GM18505 (cell line): ENCODE data around the gene PPP1R9A.

Experiments used
- ATAC-seq: cut with Tn5 transposase; IDR thresholded peaks from one replicate; pipeline ENCODE4 v1.9.1; 2021; ENCODE audit not compliant: unreplicated experiment
- POLR2A ChIP-seq: IDR thresholded peaks from 4 replicates; pipeline ENCODE4 v1.6.1; 2011; ENCODE audit warnings: borderline replicate concordance; ENCODE audit not compliant: insufficient read depth, insufficient read length; ENCODE audit errors: extremely low read depth

Gene PPP1R9A

DNA sequence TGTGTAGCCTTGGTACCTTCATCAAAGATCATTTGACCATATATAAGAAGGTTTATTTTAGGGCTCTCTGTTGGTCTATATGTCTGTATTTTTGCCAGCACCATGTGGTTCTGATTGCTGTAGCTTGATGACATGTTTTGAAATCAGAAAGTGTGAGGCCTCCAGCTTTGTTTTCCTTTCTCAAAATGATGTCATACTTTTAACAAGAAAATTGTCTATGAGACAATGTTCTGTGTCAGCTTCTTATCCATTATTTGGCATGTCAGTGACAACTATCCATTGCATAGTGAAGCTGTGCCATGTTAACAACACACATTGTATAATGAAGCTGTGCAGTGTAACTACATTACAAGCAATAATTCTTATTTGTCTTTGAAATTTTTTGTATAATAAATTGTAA is 9.1 kb upstream of the PPP1R9A start:
- no peak for ATAC-seq
- no peak for TF ChIP-seq POLR2A

DNA sequence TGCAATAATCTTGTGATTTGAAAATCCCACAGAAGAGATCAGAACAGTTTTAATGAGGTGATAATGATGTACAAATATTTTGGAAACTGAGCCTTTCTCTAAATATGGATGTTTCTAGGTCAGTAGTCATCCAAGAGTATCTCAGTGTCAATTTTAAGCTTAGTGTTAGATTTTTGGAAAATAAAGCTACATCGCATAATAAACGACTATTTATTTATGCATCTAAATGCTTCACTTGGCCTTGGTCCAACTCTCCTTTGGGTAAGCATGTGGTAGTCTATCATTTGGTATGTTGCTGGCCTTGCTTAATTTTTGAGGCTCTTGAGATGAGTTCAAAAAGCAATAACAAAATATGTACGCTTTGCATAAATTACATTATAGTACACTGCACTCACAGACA is 5.4 kb upstream of the PPP1R9A start:
- no peak for ATAC-seq
- no peak for TF ChIP-seq POLR2A

DNA sequence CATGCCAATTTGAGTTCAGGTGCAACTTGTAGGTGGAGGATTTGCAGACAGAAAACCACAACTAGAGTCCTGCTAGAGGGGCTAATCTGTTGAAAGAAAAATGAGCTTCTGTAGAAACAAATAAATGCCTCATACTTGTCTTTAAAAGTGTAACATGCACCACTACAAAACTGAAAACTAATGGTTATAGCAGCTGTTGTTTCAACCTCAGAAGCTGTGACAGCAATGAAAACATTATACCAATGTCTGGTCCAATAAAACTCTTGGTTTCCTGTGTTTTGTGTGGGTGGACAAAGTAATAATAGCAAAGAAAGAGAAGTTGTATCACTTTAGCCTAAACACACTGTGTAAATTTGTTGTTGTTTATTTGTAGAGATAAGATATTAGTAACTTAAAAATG is 3.4 kb upstream of the PPP1R9A start:
- no peak for TF ChIP-seq POLR2A
- ATAC-seq = no peak

DNA sequence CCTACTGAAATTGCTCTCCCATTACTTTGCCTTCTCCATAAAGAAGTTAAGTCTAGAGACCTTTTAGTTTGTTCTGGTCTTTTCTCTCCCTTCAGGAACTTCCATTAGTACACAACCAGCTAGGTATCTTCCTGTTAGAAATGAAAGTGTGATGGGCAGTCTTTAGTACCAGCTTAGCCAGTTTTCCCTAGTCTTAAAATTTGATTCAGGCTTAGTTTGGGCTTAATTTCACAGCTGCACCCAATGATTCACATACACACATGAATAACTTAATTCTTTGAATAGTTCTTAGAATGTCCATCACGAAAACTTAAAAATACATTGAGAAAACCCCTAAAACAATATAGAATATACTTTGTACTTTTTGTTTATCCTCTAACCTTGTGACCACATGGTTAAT is 2.4 kb upstream of the PPP1R9A start:
- ATAC-seq = no peak
- no peak for TF ChIP-seq POLR2A

DNA sequence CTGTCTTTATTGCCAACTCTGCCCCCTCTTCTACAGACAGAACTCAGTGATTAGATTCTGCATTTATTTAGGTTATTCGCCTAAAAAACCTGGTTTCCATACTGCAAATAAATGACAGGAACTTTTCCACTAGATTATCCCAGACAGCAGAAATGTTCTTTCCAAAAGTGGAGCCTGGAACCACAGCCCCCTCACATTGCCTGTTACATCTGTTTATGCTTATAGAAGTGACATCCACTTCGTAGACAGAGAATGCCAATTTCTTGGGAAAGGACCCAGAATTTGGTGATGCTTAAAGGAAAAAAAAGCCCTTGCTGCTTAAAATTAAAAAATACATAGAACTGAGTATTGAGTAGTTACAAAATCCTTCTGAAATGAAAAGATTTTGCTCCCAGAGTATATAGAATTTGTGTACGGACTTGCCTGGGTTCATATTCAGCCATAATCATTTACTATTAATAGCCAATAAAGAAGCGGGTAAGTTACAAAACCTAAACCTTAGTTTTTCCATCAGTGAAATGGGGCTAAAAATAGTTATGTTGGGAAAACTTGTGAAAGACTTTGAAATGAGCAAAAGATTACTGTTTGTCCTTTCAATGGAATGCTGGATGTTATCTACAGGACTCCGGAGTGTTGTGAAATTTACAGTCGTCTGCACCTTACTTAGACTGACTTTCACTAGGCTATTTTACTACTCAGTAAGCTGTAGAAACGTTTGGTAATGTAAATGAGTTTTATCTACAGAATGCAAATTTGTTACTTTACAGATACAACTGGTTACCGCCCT is 1.1 kb upstream of the PPP1R9A start:
- no peak for ATAC-seq
- TF ChIP-seq POLR2A = no peak

DNA sequence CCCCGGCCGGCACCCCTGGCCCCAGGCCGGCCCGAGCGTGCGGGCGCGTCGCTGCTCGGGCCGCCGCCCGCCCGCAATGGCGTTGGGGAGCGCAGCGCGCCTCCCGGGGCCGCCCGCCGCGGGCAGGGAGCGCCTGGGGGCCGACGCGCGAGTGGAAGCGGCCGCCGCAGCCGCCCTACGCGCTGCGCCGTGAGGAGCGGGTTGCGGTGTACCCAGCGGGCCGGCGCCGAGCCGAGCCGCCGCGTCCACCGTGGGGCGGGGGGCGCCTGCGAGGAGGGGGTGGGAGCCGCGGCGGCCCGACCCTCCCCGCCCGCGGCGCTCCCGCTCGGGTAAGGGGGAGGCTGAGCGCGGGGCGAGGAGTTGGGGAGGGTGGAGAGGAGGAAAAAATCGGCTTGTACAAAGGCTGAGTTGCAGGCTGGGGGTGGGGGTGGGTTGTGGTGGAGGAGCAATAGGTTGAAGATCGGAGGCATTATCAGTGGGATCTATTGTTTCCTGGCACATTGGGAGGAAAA is 473 bp downstream of the PPP1R9A start:
- TF ChIP-seq POLR2A = no peak
- no peak for ATAC-seq

DNA sequence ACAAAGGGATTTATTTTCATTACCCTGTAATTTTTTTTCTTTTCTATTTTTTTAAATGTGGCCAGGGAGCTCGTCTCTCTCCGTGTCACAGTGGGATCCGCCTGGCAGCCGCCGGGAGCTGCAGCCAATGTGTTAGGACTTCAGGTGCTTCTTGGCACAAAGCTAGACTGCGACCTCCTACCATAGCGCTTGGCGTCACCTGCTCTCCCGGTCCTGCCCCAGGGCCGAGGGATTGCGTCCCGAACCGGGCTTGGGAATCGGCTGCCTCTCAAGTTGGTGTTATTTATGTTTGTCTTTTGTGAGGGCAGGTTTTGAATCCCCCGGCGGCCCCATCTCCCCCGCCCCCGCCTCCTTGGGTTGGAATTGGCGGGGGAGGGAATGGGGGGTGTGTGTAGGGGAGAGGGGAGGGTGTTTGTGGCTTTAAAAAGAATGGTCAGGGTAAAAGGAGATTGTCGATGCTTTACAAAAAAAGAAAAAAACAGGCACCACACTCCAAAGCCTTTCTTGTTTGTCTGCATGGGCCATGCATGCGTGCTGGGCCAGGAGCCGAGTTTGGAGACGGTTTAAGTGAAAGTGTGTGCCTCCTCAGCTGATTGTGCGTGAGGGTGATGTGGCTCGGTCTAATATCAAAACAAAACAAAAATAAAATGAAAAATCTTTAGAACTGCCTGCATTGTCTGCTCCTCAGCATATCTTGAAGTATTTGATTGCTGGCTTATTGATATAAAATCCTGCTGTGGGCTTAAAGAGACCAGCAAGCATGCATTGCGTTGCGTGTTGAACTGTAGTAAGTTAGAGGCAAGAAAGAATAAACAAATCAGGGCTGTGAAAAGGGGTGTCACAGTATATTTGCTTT is 1.2 kb downstream of the PPP1R9A start:
- TF ChIP-seq POLR2A = no peak
- no peak for ATAC-seq

DNA sequence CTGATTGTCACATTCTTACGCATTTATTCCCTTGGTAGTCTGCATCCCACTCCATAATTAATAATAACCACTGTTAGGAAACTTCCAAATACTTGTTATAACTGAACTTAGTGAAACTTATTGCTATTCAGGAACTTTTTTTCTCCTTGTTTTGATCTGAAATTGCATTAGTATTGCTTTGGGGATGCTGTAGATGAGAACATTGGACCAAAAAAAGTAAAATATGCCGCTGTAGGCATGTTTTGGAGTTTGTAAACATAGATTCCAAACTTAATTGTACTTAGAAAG is 1.7 kb downstream of the PPP1R9A start:
- no peak for ATAC-seq

DNA sequence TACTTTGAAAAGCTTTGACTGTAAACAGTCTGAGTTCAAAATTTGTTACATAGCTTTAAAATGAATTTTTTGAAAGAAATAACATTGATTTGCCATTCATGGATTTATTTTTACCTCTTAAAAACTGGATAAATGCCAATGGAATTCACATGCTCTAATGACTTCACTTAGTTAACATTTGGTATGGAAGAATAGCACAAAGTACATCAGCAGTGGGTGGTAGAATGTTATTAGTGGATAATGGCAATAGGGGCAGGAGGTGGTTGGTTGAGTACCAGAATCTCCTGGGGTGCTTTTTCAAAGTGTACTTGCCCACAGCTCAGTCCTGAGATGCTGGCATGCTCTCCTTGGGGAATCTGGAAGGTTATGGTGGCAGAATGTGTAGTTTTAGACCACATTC is 4.7 kb downstream of the PPP1R9A start:
- no peak for ATAC-seq
- no peak for TF ChIP-seq POLR2A

More for the DNA sequence above, 1.7 kb downstream of the PPP1R9A start:
- TF ChIP-seq POLR2A = no peak

DNA sequence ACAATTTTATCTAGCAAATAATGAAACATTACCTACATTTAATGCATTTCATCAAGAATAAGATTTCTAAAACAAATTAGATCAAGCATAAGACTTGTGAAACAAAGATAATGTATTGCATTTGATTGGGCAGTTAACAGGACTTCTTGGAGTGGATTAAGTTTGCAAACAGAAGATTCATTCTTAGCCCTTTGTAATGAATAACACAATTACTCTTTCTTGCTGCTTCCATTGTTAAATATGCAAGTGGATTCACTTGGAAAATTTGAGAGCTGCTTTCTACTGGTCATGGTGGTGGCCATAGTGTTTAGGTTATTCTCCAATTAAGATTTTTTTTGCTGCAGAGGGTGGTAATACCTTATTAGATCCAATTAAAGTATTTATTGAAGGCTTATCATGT is 6.0 kb downstream of the PPP1R9A start:
- no peak for ATAC-seq

DNA sequence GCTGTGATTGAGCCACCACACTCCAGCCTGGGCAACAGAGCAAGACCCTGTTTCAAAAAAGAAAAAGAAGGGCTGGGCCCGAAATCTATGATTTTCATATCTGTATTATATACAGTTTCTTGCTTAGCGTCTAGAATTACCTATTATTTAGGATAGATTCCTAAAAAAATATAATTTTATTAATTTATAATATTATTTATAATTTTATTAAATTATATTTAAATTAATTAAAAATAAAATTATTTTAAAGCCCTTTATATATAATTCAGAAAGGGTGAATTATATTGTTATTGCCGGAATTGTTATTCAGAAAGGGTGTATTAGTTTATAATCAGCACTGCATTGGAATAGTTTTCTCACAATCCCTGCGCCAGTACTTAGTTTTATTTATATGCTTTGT is 14.5 kb downstream of the PPP1R9A start:
- ATAC-seq = no peak
- TF ChIP-seq POLR2A = no peak

More for the DNA sequence above, 6.0 kb downstream of the PPP1R9A start:
- TF ChIP-seq POLR2A = no peak

DNA sequence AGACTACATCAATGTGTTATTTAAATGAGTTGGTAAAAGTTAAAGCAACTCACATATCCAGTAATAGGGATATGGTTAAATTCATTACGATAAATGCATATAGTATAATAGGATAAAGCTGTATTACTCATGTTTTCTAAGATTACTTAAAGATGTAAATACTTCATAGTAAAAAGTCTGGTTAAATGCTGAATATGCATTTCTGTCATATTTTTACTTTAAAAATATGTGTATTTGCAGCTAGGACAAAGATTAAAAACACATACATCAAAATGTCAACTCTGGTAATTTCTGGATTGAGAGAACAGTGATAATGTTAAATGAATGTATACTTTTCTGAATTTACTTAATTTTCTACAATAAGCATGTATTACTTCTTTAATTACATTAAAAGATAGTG is 15.1 kb downstream of the PPP1R9A start:
- TF ChIP-seq POLR2A = no peak
- no peak for ATAC-seq

DNA sequence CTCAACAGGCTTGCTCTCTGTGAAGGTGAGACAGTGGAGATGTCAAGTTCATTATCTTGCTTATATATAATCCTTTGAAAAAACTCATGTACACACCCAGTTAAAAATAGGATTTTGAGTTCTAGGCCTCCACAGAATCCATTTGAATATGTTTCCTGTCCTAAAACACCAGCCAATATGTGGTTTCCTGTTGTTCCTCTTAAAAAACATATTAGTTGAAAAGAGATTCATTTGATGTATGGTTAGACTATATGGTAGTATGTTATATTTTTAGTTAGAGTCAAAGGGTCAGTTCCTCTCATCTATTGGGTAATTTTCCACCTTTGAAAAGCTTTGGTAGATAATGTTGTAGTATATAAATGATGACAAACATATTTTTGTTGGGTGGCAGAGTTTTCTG is 16.0 kb downstream of the PPP1R9A start:
- ATAC-seq = no peak
- TF ChIP-seq POLR2A = no peak

DNA sequence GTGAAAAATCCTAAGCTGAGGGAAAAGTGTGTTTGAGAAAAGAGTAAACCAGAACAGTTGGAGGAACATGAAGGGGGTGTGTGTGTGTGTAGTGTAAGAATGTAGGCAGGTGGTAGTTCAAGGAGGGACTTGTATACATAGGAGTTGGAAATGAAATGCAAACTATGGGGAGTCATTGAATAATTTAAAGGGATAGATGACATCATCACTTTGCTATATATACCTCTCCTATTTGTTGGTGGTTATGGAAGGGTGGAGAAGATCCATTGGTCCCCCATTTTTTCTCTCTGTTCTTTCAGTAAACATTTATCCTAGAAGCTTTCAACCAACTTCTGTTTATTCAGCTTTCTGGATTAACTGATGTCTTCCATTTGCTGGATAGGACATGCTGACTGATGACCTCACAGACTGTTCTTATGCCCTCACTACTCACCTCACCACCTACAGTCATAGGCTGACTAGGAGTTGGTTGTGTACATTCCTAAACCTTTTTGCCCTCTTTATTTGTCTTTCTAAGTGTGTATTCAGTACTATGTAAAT is 20.8 kb downstream of the PPP1R9A start:
- ATAC-seq = no peak
- no peak for TF ChIP-seq POLR2A
